ENCODE data around the gene BPIFB1. TPM values are rescaled to one million over a fixed set of nuclear protein-coding genes. Genes with fewer than 3 reads are reported as not detected.
A peak's percentile ranks its signal among the peaks of the same experiment; 100 is the strongest.

Gene BPIFB1
- total RNA-seq, 1 experiment from 2014 or later, result not detected

- H3K4me3 ChIP-seq, result no peak overlapping the region
- H3K27me3 ChIP-seq, result no peaks in the 10 kb centered on the region; the same call in 1 of the 2 replicates
- no peak for DNase-seq
- no peaks in the 10 kb centered on the region for H3K9me3 ChIP-seq
- no peaks in the 10 kb centered on the region for H3K36me3 ChIP-seq
Measured at GRCh38 chr20:33261465-33261864, 21.5 kb upstream of the BPIFB1 start.

GRCh38 chr20:33262658-33263065 is 20.4 kb upstream of the BPIFB1 start:
- Histone ChIP-seq H3K27me3 (no peaks in the 10 kb centered on the region; the same call in 1 of the 2 replicates), H3K9me3 (no peaks in the 10 kb centered on the region), H3K4me3 (no peak overlapping the region), H3K36me3 (no peaks in the 10 kb centered on the region)
- peak; percentile 41 for DNase-seq

- H3K27me3 ChIP-seq, result no peaks in the 10 kb centered on the region; the same call in 1 of the 2 replicates
- no peaks in the 10 kb centered on the region for H3K9me3 ChIP-seq
- H3K4me3 ChIP-seq, result no peak overlapping the region
- no peak for DNase-seq
- H3K36me3 ChIP-seq, result no peaks in the 10 kb centered on the region
Measured at GRCh38 chr20:33263784-33264183, 19.2 kb upstream of the BPIFB1 start.

GRCh38 chr20:33267701-33268100 is 15.3 kb upstream of the BPIFB1 start:
- H3K36me3 ChIP-seq, result no peaks in the 10 kb centered on the region
- no peak for DNase-seq
- no peaks in the 10 kb centered on the region for H3K9me3 ChIP-seq
- H3K27me3 ChIP-seq, result no peaks in the 10 kb centered on the region; the same call in 1 of the 2 replicates
- H3K4me3 ChIP-seq, result no peak overlapping the region

GRCh38 chr20:33272155-33272873 is 10.7 kb upstream of the BPIFB1 start:
- Histone ChIP-seq H3K36me3 (no peaks in the 10 kb centered on the region), H3K9me3 (no peaks in the 10 kb centered on the region), H3K4me3 (no peak overlapping the region), H3K27me3 (no peaks in the 10 kb centered on the region)
- DNase-seq, result no peak

- H3K36me3 ChIP-seq, result no peaks in the 10 kb centered on the region
- H3K27me3 ChIP-seq, result no peaks in the 10 kb centered on the region
- DNase-seq, result no peak
- H3K4me3 ChIP-seq, result no peak overlapping the region
- no peaks in the 10 kb centered on the region for H3K9me3 ChIP-seq
Measured at GRCh38 chr20:33273117-33273851, 9.7 kb upstream of the BPIFB1 start.

GRCh38 chr20:33275215-33275614 is 7.8 kb upstream of the BPIFB1 start:
- no peak for DNase-seq
- H3K36me3 ChIP-seq, result no peaks in the 10 kb centered on the region
- H3K4me3 ChIP-seq, result no peak overlapping the region
- H3K9me3 ChIP-seq, result no peaks in the 10 kb centered on the region
- no peaks in the 10 kb centered on the region for H3K27me3 ChIP-seq

GRCh38 chr20:33275871-33276270 is 7.1 kb upstream of the BPIFB1 start:
- H3K27me3 ChIP-seq, result no peaks in the 10 kb centered on the region
- DNase-seq, result no peak
- H3K36me3 ChIP-seq, result no peaks in the 10 kb centered on the region
- H3K9me3 ChIP-seq, result no peaks in the 10 kb centered on the region
- H3K4me3 ChIP-seq, result no peak overlapping the region

GRCh38 chr20:33276303-33277113 is 6.5 kb upstream of the BPIFB1 start:
- H3K36me3 ChIP-seq, result no peaks in the 10 kb centered on the region
- no peaks in the 10 kb centered on the region for H3K27me3 ChIP-seq
- no peaks in the 10 kb centered on the region for H3K9me3 ChIP-seq
- no peak for DNase-seq
- no peak overlapping the region for H3K4me3 ChIP-seq

GRCh38 chr20:33277471-33278441 is 5.3 kb upstream of the BPIFB1 start:
- Histone ChIP-seq H3K27me3 (no peaks in the 10 kb centered on the region), H3K36me3 (no peaks in the 10 kb centered on the region), H3K4me3 (no peak overlapping the region), H3K9me3 (no peaks in the 10 kb centered on the region)
- no peak for DNase-seq

- Histone ChIP-seq H3K27me3 (no peaks in the 10 kb centered on the region), H3K36me3 (no peaks in the 10 kb centered on the region), H3K4me3 (no peak overlapping the region), H3K9me3 (no peaks in the 10 kb centered on the region)
- DNase-seq, result no peak
Measured at GRCh38 chr20:33278700-33279099, 4.3 kb upstream of the BPIFB1 start.

GRCh38 chr20:33279261-33279910 is 3.6 kb upstream of the BPIFB1 start:
- Histone ChIP-seq H3K36me3 (no peaks in the 10 kb centered on the region), H3K27me3 (no peaks in the 10 kb centered on the region), H3K9me3 (no peaks in the 10 kb centered on the region), H3K4me3 (no peak overlapping the region)
- DNase-seq, result peak; percentile 22

- no peak for DNase-seq
- H3K4me3 ChIP-seq, result no peak overlapping the region
- no peaks in the 10 kb centered on the region for H3K27me3 ChIP-seq
- H3K36me3 ChIP-seq, result no peaks in the 10 kb centered on the region
- H3K9me3 ChIP-seq, result no peaks in the 10 kb centered on the region
Measured at GRCh38 chr20:33280000-33280680, 2.9 kb upstream of the BPIFB1 start.

GRCh38 chr20:33280775-33281174 is 2.2 kb upstream of the BPIFB1 start:
- H3K4me3 ChIP-seq, result no peak overlapping the region

GRCh38 chr20:33281550-33282146 is 1.4 kb upstream of the BPIFB1 start:
- no peaks in the 10 kb centered on the region for H3K36me3 ChIP-seq
- no peaks in the 10 kb centered on the region for H3K27me3 ChIP-seq
- H3K9me3 ChIP-seq, result no peaks in the 10 kb centered on the region
- H3K4me3 ChIP-seq, result no peak overlapping the region
- no peak for DNase-seq

More at GRCh38 chr20:33280775-33281174, 2.2 kb upstream of the BPIFB1 start:
- Histone ChIP-seq H3K36me3 (no peaks in the 10 kb centered on the region), H3K9me3 (no peaks in the 10 kb centered on the region), H3K27me3 (no peaks in the 10 kb centered on the region)
- no peak for DNase-seq
